Liver (tissue), 9 donors: Measurements from ENCODE around the gene ZNF664. TPM values are rescaled to one million over a fixed set of nuclear protein-coding genes. Genes with fewer than 3 reads are reported as not detected.
A peak's percentile ranks its signal among the peaks of the same experiment; 100 is the strongest.

Experiments used
- DNase-seq: peaks from one replicate; pipeline ENCODE4 v3.0.0-alpha.2; 2017; ENCODE audit warnings: low spot score
- H3K27ac ChIP-seq, 2 donors: one replicate each; pipeline ENCODE4 v1.7.0; 2013; ENCODE audit warnings: inconsistent platforms in 2 of 2, low read length in 2 of 2, control low read depth in 1 of 2, low read depth in 1 of 2, mild to moderate bottlenecking in 1 of 2
- H3K27me3 ChIP-seq, 4 donors: one replicate each; pipeline versions ENCODE4 v1.6.1 to v1.7.0; 2013; ENCODE audit warnings: low read length in 3 of 4, inconsistent platforms in 1 of 4, mild to moderate bottlenecking in 1 of 4, moderate library complexity in 1 of 4; ENCODE audit not compliant: control insufficient read depth in 4 of 4, insufficient read depth in 4 of 4
- H3K36me3 ChIP-seq, 4 donors: one replicate each; pipeline versions ENCODE4 v1.6.1 to v1.7.0; 2013; ENCODE audit warnings: low read length in 3 of 4, mild to moderate bottlenecking in 3 of 4, low read depth in 1 of 4, moderate library complexity in 1 of 4; ENCODE audit not compliant: control insufficient read depth in 4 of 4, insufficient read depth in 3 of 4
- H3K4me1 ChIP-seq, 4 donors: one replicate each; pipeline versions ENCODE4 v1.6.1 to v1.7.0; 2013; ENCODE audit warnings: low read length in 3 of 4, mild to moderate bottlenecking in 3 of 4, moderate library complexity in 1 of 4; ENCODE audit not compliant: control insufficient read depth in 4 of 4, insufficient read depth in 4 of 4
- H3K4me3 ChIP-seq, 3 donors: one replicate each; pipeline versions ENCODE4 v1.6.1 to v1.7.0; 2013; ENCODE audit warnings: low read length in 3 of 3, control low read depth in 1 of 3, low read depth in 1 of 3, mild to moderate bottlenecking in 1 of 3
- H3K9ac ChIP-seq, 2 donors: one replicate each; pipeline ENCODE4 v1.7.0; 2013; ENCODE audit warnings: low read length in 2 of 2, mild to moderate bottlenecking in 2 of 2, moderate library complexity in 2 of 2, control low read depth in 1 of 2, low read depth in 1 of 2
- H3K9me3 ChIP-seq, 4 donors: one replicate each; pipeline versions ENCODE4 v1.6.1 to v1.7.0; 2013; ENCODE audit warnings: low read length in 3 of 4; ENCODE audit not compliant: control insufficient read depth in 4 of 4
- EGR1 ChIP-seq, 2 donors: IDR thresholded peaks; 2 replicates each; pipeline ENCODE4 v1.6.1; 2016 to 2018; ENCODE audit warnings: antibody characterized with exemption in 2 of 2, low read depth in 2 of 2
- FOXA1 ChIP-seq: IDR thresholded peaks from 2 replicates; pipeline ENCODE4 v1.6.1; 2016; ENCODE audit warnings: antibody characterized with exemption
- FOXA2 ChIP-seq: IDR thresholded peaks from 2 replicates; pipeline ENCODE4 v1.6.1; 2016; ENCODE audit warnings: antibody characterized with exemption
- HNF4A ChIP-seq, 2 donors: conservative IDR thresholded peaks; 2 replicates each; pipeline ENCODE4 v1.6.1; 2016; ENCODE audit warnings: antibody characterized with exemption in 2 of 2, mild to moderate bottlenecking in 2 of 2
- NR2F2 ChIP-seq: IDR thresholded peaks from 2 replicates; pipeline ENCODE4 v1.6.1; 2016; ENCODE audit warnings: antibody characterized with exemption
- RAD21 ChIP-seq, 2 donors: IDR thresholded peaks; 2 replicates each; pipeline ENCODE4 v1.6.1; 2016; ENCODE audit warnings: antibody characterized with exemption in 2 of 2, mild to moderate bottlenecking in 2 of 2
- RXRA ChIP-seq, 2 donors: IDR thresholded peaks; 2 replicates each; pipeline ENCODE4 v1.6.1; 2017 to 2018; ENCODE audit warnings: antibody characterized with exemption in 2 of 2, mild to moderate bottlenecking in 1 of 2
- TAF1 ChIP-seq: conservative IDR thresholded peaks from 2 replicates; pipeline ENCODE4 v1.6.1; 2016; ENCODE audit warnings: antibody characterized with exemption, mild to moderate bottlenecking
- YY1 ChIP-seq: IDR thresholded peaks from 2 replicates; pipeline ENCODE4 v1.6.1; 2016; ENCODE audit warnings: antibody characterized with exemption, mild to moderate bottlenecking
- WGBS: extraction: QIAGEN DNeasy Blood & Tissue Kit; methylation state at CpG from one replicate; pipeline ENCODE4 v1.1.7; 2013; 5-methylcytosine and 5-hydroxymethylcytosine counted together
- polyA plus RNA-seq, 2 donors: library from polyadenylated mRNA; stranded (reverse) in 1 of 2; unstranded in 1 of 2; fragments of 200-250 nt in 1 of 2; fragments of >200 nt in 1 of 2; fragmentation: Nextera tagmentation in 1 of 2; extraction: Ambion mirVana in 1 of 2; gene quantifications; one replicate each; pipeline versions ENCODE4 v1.2.1 to v1.2.3, GENCODE V29; 2013 to 2015
- total RNA-seq, 2 donors: library from RNA; depleted of rRNA; stranded (reverse); fragments of >200 nt; gene quantifications; one replicate each; pipeline ENCODE4 v1.2.3, GENCODE V29; 2014
- TF ChIP-seq, protein P1 (sequence below): IDR thresholded peaks from 2 replicates; pipeline ENCODE4 v1.6.1; 2016; ENCODE audit warnings: antibody characterized with exemption
- TF ChIP-seq, protein P2 (sequence below): IDR thresholded peaks from 2 replicates; pipeline ENCODE4 v1.6.1; 2016; ENCODE audit warnings: antibody characterized with exemption
- TF ChIP-seq, protein P3 (sequence below): IDR thresholded peaks from 2 replicates; pipeline ENCODE4 v1.6.1; 2016; ENCODE audit warnings: antibody characterized with exemption
- TF ChIP-seq, protein P4 (sequence below): IDR thresholded peaks from 2 replicates; pipeline ENCODE4 v1.6.1; 2016; ENCODE audit warnings: antibody characterized with exemption, mild to moderate bottlenecking
- donor health status: healthy.
- donor health status: healthy.
- donor health status: healthy.
- donor health status: healthy.
- donor health status: healthy.

The ZNF664 gene
- total and polyA plus RNA-seq, 4 donors, result 7.2 to 40.3 (median 29.6) TPM

DNA sequence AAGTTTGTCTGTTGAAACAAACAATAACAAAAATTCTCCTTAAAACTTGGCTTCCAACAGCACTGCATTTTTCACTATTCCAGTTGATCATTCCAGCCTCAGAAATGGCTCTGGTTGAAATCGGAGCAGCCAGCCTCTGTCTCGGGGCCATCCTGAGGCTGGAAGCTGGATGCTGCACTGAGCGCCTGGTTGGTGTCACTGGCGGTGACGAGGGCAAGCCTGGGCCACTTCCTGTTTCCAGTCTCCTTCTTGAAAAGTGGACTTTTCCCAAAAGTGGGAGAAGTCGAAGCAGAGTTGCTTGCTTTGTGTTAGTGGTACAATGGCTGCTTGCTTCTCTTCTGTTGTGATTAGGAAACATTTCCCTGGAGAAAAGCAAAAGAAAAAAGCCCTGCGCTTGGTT is 49.1 kb upstream of the ZNF664 start:
- DNase-seq, result no peak
- 80% methylated on average over 7 of the region's 7 CpGs for WGBS
- Histone ChIP-seq H3K4me1 (no peaks in the 10 kb centered on the region), H3K9ac (no peak overlapping the region), H3K4me3 (no peak overlapping the region), H3K9me3 (no peaks in the 10 kb centered on the region), H3K36me3 (no peaks in the 10 kb centered on the region), H3K27ac (no peak overlapping the region), H3K27me3 (no peaks in the 10 kb centered on the region)
- TF ChIP-seq NR2F2 (peak; percentile 15), YY1 (no peak), RXRA (IDR thresholded peaks at IDR 0.05) (no peak), HNF4A (conservative IDR thresholded peaks at IDR 0.05) (no peak)

DNA sequence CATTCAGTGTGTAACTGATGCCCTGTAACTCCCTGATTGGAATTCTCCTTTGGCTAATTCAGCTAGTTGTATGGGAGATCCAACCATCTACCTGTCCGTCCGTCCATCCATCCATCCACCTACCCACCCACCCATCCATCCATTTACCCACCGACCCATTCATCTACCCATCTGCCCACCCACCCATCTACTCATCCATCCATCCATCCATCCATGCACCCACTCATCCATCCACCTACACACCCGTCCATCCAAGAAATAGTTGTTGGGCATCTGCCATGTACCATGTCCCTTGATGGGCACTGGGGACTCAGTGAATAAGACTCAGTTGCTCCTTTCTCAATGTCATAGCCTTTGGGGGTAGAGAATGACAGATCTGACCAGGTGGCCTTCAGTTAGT is 48.5 kb upstream of the ZNF664 start:
- H3K4me1 ChIP-seq, result no peaks in the 10 kb centered on the region
- no peak overlapping the region for H3K27ac ChIP-seq
- no peaks in the 10 kb centered on the region for H3K36me3 ChIP-seq
- H3K9me3 ChIP-seq, result no peaks in the 10 kb centered on the region
- H3K27me3 ChIP-seq, result no peaks in the 10 kb centered on the region
- no peak for DNase-seq
- no peak overlapping the region for H3K9ac ChIP-seq
- 93% methylated on average over 4 of the region's 4 CpGs for WGBS
- H3K4me3 ChIP-seq, result no peak overlapping the region
- TF ChIP-seq RXRA (IDR thresholded peaks at IDR 0.05) (no peak), FOXA1 (no peak), EGR1 (IDR thresholded peaks at IDR 0.05; ENCODE audit: low read depth in 2 of 2) (no peak), TAF1 (no peak)
- TF ChIP-seq, protein P1, sequence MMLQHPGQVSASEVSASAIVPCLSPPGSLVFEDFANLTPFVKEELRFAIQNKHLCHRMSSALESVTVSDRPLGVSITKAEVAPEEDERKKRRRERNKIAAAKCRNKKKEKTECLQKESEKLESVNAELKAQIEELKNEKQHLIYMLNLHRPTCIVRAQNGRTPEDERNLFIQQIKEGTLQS, result no peak
- TF ChIP-seq, protein P2, sequence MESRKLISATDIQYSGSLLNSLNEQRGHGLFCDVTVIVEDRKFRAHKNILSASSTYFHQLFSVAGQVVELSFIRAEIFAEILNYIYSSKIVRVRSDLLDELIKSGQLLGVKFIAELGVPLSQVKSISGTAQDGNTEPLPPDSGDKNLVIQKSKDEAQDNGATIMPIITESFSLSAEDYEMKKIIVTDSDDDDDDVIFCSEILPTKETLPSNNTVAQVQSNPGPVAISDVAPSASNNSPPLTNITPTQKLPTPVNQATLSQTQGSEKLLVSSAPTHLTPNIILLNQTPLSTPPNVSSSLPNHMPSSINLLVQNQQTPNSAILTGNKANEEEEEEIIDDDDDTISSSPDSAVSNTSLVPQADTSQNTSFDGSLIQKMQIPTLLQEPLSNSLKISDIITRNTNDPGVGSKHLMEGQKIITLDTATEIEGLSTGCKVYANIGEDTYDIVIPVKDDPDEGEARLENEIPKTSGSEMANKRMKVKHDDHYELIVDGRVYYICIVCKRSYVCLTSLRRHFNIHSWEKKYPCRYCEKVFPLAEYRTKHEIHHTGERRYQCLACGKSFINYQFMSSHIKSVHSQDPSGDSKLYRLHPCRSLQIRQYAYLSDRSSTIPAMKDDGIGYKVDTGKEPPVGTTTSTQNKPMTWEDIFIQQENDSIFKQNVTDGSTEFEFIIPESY, result no peak

DNA sequence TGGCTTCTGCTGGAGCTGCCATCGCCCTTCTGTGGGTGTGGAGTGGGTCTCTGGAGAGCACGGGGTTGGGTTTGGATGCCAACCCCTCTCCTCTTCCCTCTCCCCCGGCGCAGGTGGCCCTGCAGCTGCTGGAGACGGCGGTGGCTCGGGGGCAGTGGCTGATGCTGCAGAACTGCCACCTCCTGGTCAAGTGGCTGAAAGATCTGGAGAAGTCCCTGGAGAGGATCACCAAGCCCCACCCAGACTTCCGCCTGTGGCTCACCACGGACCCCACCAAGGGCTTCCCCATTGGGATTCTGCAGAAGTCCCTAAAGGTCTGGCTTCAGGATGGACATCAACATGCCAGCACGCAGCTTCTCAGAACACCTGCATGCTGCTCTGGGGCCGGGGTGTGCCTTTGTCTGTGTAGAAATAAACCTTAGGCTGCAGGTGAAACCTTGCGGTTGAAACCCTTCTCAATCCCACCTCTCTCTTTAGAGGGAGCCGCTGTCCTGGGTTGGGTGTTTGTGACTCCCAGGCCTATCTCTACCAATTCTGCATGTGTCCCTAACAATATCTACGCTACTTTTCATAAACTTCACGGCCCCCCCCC is 44.6 kb upstream of the ZNF664 start:
- TF ChIP-seq RAD21 (IDR thresholded peaks at IDR 0.05), result no peak
- TF ChIP-seq EGR1 (IDR thresholded peaks at IDR 0.05; ENCODE audit: low read depth in 2 of 2), result no peak
- TF ChIP-seq, protein P2, result no peak
- TF ChIP-seq TAF1, result no peak
- TF ChIP-seq, protein P3, sequence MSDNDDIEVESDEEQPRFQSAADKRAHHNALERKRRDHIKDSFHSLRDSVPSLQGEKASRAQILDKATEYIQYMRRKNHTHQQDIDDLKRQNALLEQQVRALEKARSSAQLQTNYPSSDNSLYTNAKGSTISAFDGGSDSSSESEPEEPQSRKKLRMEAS, result no peak
- TF ChIP-seq, protein P4, sequence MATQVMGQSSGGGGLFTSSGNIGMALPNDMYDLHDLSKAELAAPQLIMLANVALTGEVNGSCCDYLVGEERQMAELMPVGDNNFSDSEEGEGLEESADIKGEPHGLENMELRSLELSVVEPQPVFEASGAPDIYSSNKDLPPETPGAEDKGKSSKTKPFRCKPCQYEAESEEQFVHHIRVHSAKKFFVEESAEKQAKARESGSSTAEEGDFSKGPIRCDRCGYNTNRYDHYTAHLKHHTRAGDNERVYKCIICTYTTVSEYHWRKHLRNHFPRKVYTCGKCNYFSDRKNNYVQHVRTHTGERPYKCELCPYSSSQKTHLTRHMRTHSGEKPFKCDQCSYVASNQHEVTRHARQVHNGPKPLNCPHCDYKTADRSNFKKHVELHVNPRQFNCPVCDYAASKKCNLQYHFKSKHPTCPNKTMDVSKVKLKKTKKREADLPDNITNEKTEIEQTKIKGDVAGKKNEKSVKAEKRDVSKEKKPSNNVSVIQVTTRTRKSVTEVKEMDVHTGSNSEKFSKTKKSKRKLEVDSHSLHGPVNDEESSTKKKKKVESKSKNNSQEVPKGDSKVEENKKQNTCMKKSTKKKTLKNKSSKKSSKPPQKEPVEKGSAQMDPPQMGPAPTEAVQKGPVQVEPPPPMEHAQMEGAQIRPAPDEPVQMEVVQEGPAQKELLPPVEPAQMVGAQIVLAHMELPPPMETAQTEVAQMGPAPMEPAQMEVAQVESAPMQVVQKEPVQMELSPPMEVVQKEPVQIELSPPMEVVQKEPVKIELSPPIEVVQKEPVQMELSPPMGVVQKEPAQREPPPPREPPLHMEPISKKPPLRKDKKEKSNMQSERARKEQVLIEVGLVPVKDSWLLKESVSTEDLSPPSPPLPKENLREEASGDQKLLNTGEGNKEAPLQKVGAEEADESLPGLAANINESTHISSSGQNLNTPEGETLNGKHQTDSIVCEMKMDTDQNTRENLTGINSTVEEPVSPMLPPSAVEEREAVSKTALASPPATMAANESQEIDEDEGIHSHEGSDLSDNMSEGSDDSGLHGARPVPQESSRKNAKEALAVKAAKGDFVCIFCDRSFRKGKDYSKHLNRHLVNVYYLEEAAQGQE, result no peak
- TF ChIP-seq, protein P1, result no peak
- TF ChIP-seq FOXA1, result no peak
- TF ChIP-seq FOXA2, result no peak
- no peak for TF ChIP-seq YY1
- no peak for TF ChIP-seq NR2F2
- no peak for TF ChIP-seq HNF4A (conservative IDR thresholded peaks at IDR 0.05)
- DNase-seq, result no peak

More for the DNA sequence above, 44.6 kb upstream of the ZNF664 start:
- H3K9ac ChIP-seq, result no peak overlapping the region
- no peak overlapping the region for H3K27ac ChIP-seq
- no peaks in the 10 kb centered on the region for H3K36me3 ChIP-seq
- no peaks in the 10 kb centered on the region for H3K4me1 ChIP-seq
- no peaks in the 10 kb centered on the region for H3K9me3 ChIP-seq
- WGBS, result 83% methylated on average over 15 of the region's 15 CpGs
- H3K27me3 ChIP-seq, result no peaks in the 10 kb centered on the region
- no peak overlapping the region for H3K4me3 ChIP-seq
